Kidney (tissue), 14 donors: ENCODE measurements around the gene CRADD. TPM values are rescaled to one million over a fixed set of nuclear protein-coding genes. Genes with fewer than 3 reads are reported as not detected.

ENCODE experiments used
- DNase-seq, 5 donors: peaks; one replicate each; pipeline ENCODE4 v3.0.0-alpha.2; 2013 to 2020
- FAIRE-seq: peaks from 2 replicates; lab custom pipeline; 2012; peaks lifted over from hg19 to GRCh38; lab: Jason Lieb, UNC
- H3K27ac ChIP-seq, 2 donors: one replicate each; pipeline ENCODE4 v1.7.0; 2013; ENCODE audit warnings: low read depth in 2 of 2, low read length in 2 of 2, inconsistent platforms in 1 of 2
- H3K27me3 ChIP-seq: one replicate; pipeline ENCODE4 v1.7.1; 2013; ENCODE audit warnings: low read length, inconsistent platforms; ENCODE audit not compliant: control insufficient read depth, insufficient read depth
- H3K36me3 ChIP-seq, 3 donors: one replicate each; pipeline versions ENCODE4 v1.7.0 to v1.7.1; 2013; ENCODE audit warnings: low read length in 3 of 3, control low read depth in 1 of 3, inconsistent platforms in 1 of 3; ENCODE audit not compliant: insufficient read depth in 3 of 3, control insufficient read depth in 2 of 3
- H3K4me1 ChIP-seq, 3 donors: one replicate each; pipeline versions ENCODE4 v1.7.0 to v1.7.1; 2013; ENCODE audit warnings: low read length in 3 of 3, inconsistent platforms in 1 of 3, low read depth in 1 of 3; ENCODE audit not compliant: control insufficient read depth in 2 of 3, insufficient read depth in 2 of 3
- H3K4me3 ChIP-seq, 3 donors: one replicate each; pipeline versions ENCODE4 v1.7.0 to v1.8.1; 2013; ENCODE audit warnings: low read length in 3 of 3, control low read depth in 1 of 3, inconsistent platforms in 1 of 3
- H3K9ac ChIP-seq, 3 donors: one replicate each; pipeline versions ENCODE4 v1.7.0 to v1.7.1; 2013; ENCODE audit warnings: low read length in 3 of 3, control low read depth in 1 of 3, inconsistent platforms in 1 of 3
- H3K9me3 ChIP-seq, 3 donors: one replicate each; pipeline versions ENCODE4 v1.7.0 to v1.7.1; 2013; ENCODE audit warnings: low read length in 3 of 3, control low read depth in 1 of 3, inconsistent platforms in 1 of 3; ENCODE audit not compliant: control insufficient read depth in 2 of 3, insufficient read depth in 1 of 3
- intact Hi-C: fragments of 100-400 bp; cut with DNase I; formaldehyde crosslinking; loops from one replicate; pipeline ENCODE4 v1.11.1; 2022
- polyA plus RNA-seq: library from polyadenylated mRNA; stranded (reverse); fragments of 350-450 nt; fragmentation: Illumina TruSeq; extraction: RNeasy Lipid Tissue Mini Kit (QIAGEN cat#74804); gene quantifications from one replicate; pipeline ENCODE4 v1.2.3, GENCODE V29; 2014; ENCODE audit warnings: low read depth, low replicate concordance; ENCODE audit not compliant: insufficient read depth
- total RNA-seq: library from RNA; stranded (reverse); fragmentation: NEBNext Ultra II Directional; extraction: Animal tissue kit (Norgen Biotek cat#: 25700); gene quantifications from one replicate; pipeline ENCODE4 v1.2.1, GENCODE V29; 2021
- TF ChIP-seq, protein P1 (sequence below): IDR thresholded peaks from 3 replicates; pipeline ENCODE4 v1.5.1; 2012; ENCODE audit warnings: mild to moderate bottlenecking, moderate library complexity, borderline replicate concordance; ENCODE audit not compliant: insufficient read depth; ENCODE audit errors: extremely low read depth
- donor health status: control.
- donor health status: control.
- donor health status: control.
- donor health status: control.
- donor health status: control.
- donor health status: DM: yes; HTN: yes; CAD: no.
- donor health status: Normal renal cell carcinoma (clear cell type).

CRADD gene
- total and polyA plus RNA-seq, 2 donors from 2014 or later = 19.1 to 28.8 TPM

DNA sequence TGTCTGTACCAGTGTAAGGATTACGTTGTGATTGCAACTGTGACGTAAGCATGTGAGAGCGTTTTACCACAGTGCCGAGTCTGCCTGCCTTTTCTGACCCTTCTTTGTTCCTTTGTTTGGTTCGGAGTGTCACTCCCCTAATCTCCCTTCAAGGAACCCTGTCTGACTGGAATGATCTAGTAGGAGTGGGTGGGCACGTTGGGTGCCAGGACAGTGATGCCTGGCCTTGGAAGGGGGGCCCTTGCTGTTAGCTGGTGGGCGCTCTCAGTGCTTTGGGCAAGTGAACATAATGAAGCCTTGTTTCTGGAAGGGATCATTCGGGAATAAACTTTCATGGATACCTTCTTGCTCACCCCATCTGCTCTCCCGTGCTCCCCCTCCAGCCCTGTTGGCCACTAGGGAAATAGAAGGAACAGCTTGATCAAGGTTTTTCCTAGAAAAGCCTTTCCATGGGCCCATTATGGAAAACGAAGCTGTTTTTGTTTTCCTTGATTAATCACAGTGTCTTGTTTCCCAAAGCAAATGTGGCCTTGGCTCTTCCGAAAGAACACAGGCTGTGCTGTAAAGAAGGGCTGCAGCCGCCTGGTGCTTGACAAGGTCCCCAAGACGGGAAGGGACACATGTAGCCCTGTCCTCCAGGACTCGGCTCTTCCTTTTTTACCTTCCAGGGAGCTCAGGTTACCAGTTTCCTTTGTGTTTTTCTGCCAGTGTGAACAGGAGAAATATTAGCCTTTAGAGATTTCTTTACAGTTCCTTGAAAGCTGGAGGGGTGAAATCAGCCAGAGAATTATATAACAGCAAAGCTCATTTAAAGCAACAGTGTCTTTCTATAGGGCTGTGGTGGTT, 215.5 kb downstream of the CRADD start:
- H3K27me3 ChIP-seq = no peaks in the 10 kb centered on the region
- intact Hi-C loops = no loop called here
- H3K9ac ChIP-seq = peak overlapping the region in 1 of 3 donors; percentile 16
- peak in 4 of 5 donors; percentile 49 to 79 (median 62) for DNase-seq
- no peak for FAIRE-seq
- peaks cover 4% of the 10 kb centered on the region in 3 donors for H3K4me1 ChIP-seq
- TF ChIP-seq, protein P1, sequence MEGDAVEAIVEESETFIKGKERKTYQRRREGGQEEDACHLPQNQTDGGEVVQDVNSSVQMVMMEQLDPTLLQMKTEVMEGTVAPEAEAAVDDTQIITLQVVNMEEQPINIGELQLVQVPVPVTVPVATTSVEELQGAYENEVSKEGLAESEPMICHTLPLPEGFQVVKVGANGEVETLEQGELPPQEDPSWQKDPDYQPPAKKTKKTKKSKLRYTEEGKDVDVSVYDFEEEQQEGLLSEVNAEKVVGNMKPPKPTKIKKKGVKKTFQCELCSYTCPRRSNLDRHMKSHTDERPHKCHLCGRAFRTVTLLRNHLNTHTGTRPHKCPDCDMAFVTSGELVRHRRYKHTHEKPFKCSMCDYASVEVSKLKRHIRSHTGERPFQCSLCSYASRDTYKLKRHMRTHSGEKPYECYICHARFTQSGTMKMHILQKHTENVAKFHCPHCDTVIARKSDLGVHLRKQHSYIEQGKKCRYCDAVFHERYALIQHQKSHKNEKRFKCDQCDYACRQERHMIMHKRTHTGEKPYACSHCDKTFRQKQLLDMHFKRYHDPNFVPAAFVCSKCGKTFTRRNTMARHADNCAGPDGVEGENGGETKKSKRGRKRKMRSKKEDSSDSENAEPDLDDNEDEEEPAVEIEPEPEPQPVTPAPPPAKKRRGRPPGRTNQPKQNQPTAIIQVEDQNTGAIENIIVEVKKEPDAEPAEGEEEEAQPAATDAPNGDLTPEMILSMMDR = no peak
- no peaks in the 10 kb centered on the region for H3K9me3 ChIP-seq
- H3K36me3 ChIP-seq = no peaks in the 10 kb centered on the region
- H3K27ac ChIP-seq = no peak overlapping the region
- no peak overlapping the region for H3K4me3 ChIP-seq

DNA sequence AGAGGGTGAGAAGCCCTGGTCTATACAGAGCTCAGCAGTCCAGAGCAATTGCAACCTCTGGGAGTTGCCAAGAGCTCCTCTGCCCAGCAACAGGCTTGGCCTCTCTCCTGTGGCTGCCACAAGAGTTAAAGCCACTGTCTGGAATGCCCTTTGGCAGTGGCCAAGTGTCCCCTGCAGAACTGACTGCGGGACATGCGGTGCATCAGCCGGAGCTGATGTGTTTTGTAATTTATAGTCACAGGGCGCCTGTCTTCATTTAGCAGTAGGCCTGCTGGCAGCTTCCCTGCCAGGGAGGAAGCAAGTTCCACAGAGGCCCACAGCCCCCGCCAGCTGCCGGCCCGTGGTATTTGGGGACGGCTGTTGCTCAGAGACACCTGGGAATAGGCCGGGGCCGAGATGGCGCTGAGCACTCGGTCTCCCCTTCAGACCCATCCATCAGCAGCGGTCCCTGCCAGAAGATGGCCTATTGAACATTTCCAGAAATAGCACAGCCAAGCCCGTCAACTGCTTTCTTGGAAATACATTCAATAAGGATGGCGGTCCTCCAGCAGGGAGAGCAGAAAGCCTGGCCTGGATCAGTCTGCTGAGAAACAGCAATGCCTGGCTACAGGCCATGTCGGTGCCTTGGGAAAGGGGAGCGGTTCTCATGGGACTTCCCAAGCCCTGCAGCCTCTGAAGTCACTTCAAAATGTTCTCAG, 217.4 kb downstream of the CRADD start:
- FAIRE-seq = no peak
- Histone ChIP-seq H3K9ac (no peak overlapping the region), H3K27me3 (no peaks in the 10 kb centered on the region), H3K27ac (peak overlapping the region in 1 of 2 donors; percentile 23), H3K9me3 (no peaks in the 10 kb centered on the region), H3K36me3 (no peaks in the 10 kb centered on the region), H3K4me1 (peaks cover 4% of the 10 kb centered on the region in 3 donors), H3K4me3 (no peak overlapping the region)
- DNase-seq = peak; percentile 47 to 89 (median 59)
- intact Hi-C loops = no loop called here
- TF ChIP-seq, protein P1 = no peak

GRCh38 chr12:93895089-93895445, 217.9 kb downstream of the CRADD start:
- Histone ChIP-seq H3K36me3 (no peaks in the 10 kb centered on the region), H3K9me3 (no peaks in the 10 kb centered on the region), H3K27me3 (no peaks in the 10 kb centered on the region), H3K9ac (no peak overlapping the region), H3K27ac (no peak overlapping the region), H3K4me1 (peaks cover 4% of the 10 kb centered on the region in 3 donors), H3K4me3 (no peak overlapping the region)
- FAIRE-seq (no peak), DNase-seq (peak in 1 of 5 donors; percentile 36)
- intact Hi-C loops = no loop called here
- TF ChIP-seq, protein P1 = no peak
